ENCODE data around the gene LBR. TPM values are rescaled to one million over a fixed set of nuclear protein-coding genes. Genes with fewer than 3 reads are reported as not detected.

LBR gene
- total and polyA plus RNA-seq, 2 experiments from 2014 or later: 50.6 to 91.3 TPM

DNA sequence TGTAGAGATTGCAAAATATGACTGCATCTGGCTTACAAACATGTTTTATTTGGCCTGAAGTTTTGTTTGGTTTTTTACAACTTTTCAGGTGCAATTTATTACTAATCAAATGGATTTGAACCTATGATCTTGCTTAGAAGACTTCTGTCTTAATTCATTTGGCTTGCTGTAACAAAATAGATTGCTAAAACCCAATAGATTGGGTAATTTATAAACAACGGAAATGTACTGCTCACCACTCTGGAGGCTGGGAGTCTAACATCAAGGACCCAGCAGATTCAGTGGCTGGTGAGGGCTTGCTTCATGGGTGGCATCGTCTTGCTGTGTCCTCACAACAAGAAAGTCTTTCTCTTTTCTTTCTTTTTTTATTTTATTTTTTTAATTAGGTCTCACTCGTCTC, 72.9 kb downstream of the LBR start (continued):
- no peak for TF ChIP-seq NANOG (IDR thresholded peaks at IDR 0.05; ENCODE audit: borderline replicate concordance)

Other genes starting within 250 kb of the LBR start
- gene ENAH, start 225.1 kb upstream of the LBR start, total RNA-seq (2014; rRNA removed; shearing (Covaris generic)): 184 and 196 TPM in 2 replicates
- 99.3 and 109 TPM in 2 replicates for gene ENAH, start 225.1 kb upstream of the LBR start, polyA plus RNA-seq (2016; fragmentation: Nextera tagmentation; extraction: Ambion mirVana)

Measured in GM23338 (cell line).